GM18873 (cell line): ENCODE data around the gene FUT2.

Experiments used
- ATAC-seq: cut with Tn5 transposase; IDR thresholded peaks from one replicate; pipeline ENCODE4 v1.9.1; 2021; ENCODE audit warnings: mild to moderate bottlenecking, moderate library complexity, moderate number of reproducible peaks; ENCODE audit not compliant: unreplicated experiment, low FRiP score

The FUT2 gene

GRCh38 chr19:48722196-48722708 is 26.5 kb downstream of the FUT2 start:
- no peak for ATAC-seq

GRCh38 chr19:48724796-48725753 is 29.3 kb downstream of the FUT2 start:
- ATAC-seq = no peak

GRCh38 chr19:48726556-48726955 is 30.8 kb downstream of the FUT2 start:
- no peak for ATAC-seq

GRCh38 chr19:48728911-48729664 is 33.3 kb downstream of the FUT2 start:
- no peak for ATAC-seq

GRCh38 chr19:48731452-48731851 is 35.7 kb downstream of the FUT2 start:
- ATAC-seq = no peak

GRCh38 chr19:48734625-48735024 is 38.9 kb downstream of the FUT2 start:
- no peak for ATAC-seq

GRCh38 chr19:48735031-48735615 is 39.4 kb downstream of the FUT2 start:
- no peak for ATAC-seq

GRCh38 chr19:48737360-48737998 is 41.7 kb downstream of the FUT2 start:
- no peak for ATAC-seq

- no peak for ATAC-seq
Observed at GRCh38 chr19:48738557-48739403, 43.0 kb downstream of the FUT2 start.

- ATAC-seq = no peak
Observed at GRCh38 chr19:48739404-48740163, 43.8 kb downstream of the FUT2 start.

GRCh38 chr19:48740164-48740972 is 44.6 kb downstream of the FUT2 start, which contains the start of gene RASIP1:
Gene RASIP1, minus strand, starts transcription at chr19:48740610. Its CDS starts 328 bp downstream, at chr19:48740282.
- ATAC-seq = no peak

- ATAC-seq = no peak
Observed at GRCh38 chr19:48741129-48741999, 45.6 kb downstream of the FUT2 start.

GRCh38 chr19:48742096-48742495 is 46.3 kb downstream of the FUT2 start:
- no peak for ATAC-seq

- no peak for ATAC-seq
Observed at GRCh38 chr19:48745208-48745995, 49.6 kb downstream of the FUT2 start.

- no peak for ATAC-seq
Observed at GRCh38 chr19:48746110-48746509, 50.3 kb downstream of the FUT2 start.
